ENCODE results near the gene LDB2.

Gene LDB2

GRCh38 chr4:16893141-16893651 is 5.2 kb downstream of the LDB2 start:
- DNase-seq = no peak
- H3K9me3 ChIP-seq (ENCODE audit: severe bottlenecking) = no peaks in the 10 kb centered on the region
- H3K27ac ChIP-seq = no peak overlapping the region
- H3K4me3 ChIP-seq (ENCODE audit: low read depth, low read length) = no peak overlapping the region
- no peak for TF ChIP-seq CTCF (IDR thresholded peaks at IDR 0.05; ENCODE audit: low read depth, low read length)
- H3K36me3 ChIP-seq = no peaks in the 10 kb centered on the region
- H3K27me3 ChIP-seq (ENCODE audit: insufficient read depth, low read depth, severe bottlenecking) = peaks cover 19% of the 10 kb centered on the region

DNA sequence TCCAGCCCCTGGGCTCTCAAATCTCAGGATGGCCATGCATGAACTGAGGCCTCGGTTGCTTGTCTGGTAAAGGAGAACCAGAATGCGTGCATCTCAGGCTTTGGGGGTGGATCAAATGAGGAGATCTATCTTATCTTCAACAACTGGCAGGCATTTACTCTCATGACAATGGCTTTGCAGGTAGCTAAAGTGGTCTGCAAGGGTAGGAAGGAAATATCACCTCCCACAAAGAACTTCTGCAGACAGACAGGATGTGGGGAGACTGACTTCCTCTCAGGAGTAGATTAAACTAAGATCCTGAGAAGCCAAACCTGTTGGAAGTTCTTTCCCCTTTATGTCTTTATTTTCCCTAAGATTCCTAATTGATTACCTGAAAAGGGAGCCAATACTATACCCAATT is 7.8 kb downstream of the LDB2 start:
- TF ChIP-seq CTCF (IDR thresholded peaks at IDR 0.05; ENCODE audit: low read depth, low read length) = no peak
- no peak for DNase-seq
- H3K36me3 ChIP-seq = no peaks in the 10 kb centered on the region
- H3K9me3 ChIP-seq (ENCODE audit: severe bottlenecking) = no peaks in the 10 kb centered on the region
- H3K27ac ChIP-seq = no peak overlapping the region
- no peak overlapping the region for H3K4me3 ChIP-seq (ENCODE audit: low read depth, low read length)
- H3K27me3 ChIP-seq (ENCODE audit: insufficient read depth, low read depth, severe bottlenecking) = peaks cover 16% of the 10 kb centered on the region

DNA sequence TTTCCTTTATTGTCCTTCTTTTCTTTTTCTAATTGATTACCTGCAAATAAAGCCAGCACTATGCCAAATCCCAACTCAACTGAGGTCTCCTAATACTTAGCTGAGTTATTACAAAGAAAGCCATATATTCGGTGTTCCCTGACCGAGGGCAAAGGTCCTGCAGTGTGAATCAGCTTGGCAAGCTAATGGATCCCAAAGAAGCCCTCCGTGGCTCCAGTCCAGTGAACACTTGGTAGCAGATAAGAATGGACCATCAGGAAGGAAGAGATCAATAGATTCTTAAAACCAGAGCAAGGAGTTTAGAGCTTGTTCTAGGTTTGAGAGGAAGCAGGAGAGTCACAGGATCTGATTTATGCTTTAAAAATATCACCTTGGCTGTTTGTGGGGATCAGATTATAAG is 8.5 kb downstream of the LDB2 start:
- H3K27ac ChIP-seq = no peak overlapping the region
- TF ChIP-seq CTCF (IDR thresholded peaks at IDR 0.05; ENCODE audit: low read depth, low read length) = no peak
- no peak for DNase-seq
- H3K36me3 ChIP-seq = no peaks in the 10 kb centered on the region
- no peak overlapping the region for H3K4me3 ChIP-seq (ENCODE audit: low read depth, low read length)
- H3K9me3 ChIP-seq (ENCODE audit: severe bottlenecking) = no peaks in the 10 kb centered on the region
- H3K27me3 ChIP-seq (ENCODE audit: insufficient read depth, low read depth, severe bottlenecking) = peaks cover 13% of the 10 kb centered on the region

DNA sequence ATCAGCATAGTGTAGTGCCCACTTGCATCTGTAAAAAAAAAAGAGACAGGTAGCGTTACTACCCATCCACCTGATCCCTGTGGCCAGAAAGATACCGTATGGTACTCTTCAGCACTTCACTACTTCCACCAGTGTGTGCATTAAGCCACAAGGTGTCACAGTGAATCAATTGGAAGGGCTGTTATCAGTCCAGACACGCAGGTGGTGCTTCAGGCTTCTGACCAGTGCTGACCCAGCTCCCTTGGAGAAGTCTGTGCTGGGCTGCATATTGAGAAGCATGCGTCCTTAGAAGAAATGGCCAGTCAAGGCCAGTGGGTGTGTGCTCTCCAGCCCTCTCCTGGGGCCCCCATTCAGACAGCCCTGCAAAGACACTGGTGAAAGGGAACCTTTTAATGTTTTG is 10.6 kb downstream of the LDB2 start:
- Histone ChIP-seq H3K9me3 (ENCODE audit: severe bottlenecking) (no peaks in the 10 kb centered on the region), H3K36me3 (no peaks in the 10 kb centered on the region), H3K27ac (no peak overlapping the region), H3K27me3 (ENCODE audit: insufficient read depth, low read depth, severe bottlenecking) (peaks cover 16% of the 10 kb centered on the region), H3K4me3 (ENCODE audit: low read depth, low read length) (no peak overlapping the region)
- DNase-seq = no peak
- no peak for TF ChIP-seq CTCF (IDR thresholded peaks at IDR 0.05; ENCODE audit: low read depth, low read length)

DNA sequence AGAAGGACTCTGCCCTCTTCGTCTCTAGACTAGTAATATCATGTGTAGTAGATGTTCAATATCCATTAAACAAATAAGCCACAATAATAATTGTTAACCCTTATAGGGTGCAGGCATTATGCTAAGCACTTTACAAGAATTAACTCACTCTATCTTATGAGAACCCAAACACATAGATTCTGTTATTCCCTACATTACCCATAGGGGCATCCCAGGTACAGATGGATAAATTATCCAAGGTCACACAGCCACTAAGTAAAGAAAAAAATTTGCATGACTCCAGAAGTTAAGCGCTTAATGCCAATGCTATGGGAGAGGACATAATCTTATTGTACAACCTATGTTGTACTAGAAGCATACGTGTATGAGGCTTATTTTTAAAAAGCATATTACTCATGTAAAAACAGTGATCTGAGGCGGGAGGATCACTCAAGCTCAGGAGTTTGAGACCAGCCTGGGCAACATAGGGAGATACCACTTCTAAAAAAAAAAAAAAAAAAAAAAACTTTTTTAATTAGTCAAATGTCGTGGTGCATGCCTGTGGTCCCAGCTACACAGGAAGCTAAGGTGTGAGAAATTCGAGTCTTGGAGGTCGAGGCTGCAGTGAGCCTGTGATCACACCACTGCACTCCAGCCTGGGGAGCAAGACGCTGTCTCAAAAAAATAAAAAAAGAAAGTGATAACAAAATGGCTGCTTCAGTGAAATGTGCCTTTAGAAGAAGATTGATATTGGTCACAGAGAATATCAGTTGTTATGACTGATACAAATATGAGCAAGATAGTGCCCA is 13.6 kb downstream of the LDB2 start:
- H3K36me3 ChIP-seq = no peaks in the 10 kb centered on the region
- H3K27me3 ChIP-seq (ENCODE audit: insufficient read depth, low read depth, severe bottlenecking) = peaks cover 5% of the 10 kb centered on the region
- H3K9me3 ChIP-seq (ENCODE audit: severe bottlenecking) = no peaks in the 10 kb centered on the region
- H3K27ac ChIP-seq = no peak overlapping the region
- TF ChIP-seq CTCF (IDR thresholded peaks at IDR 0.05; ENCODE audit: low read depth, low read length) = 0 out of 2 replicates have a peak, but pooled peaks have one; percentile 5
- DNase-seq = no peak
- no peak overlapping the region for H3K4me3 ChIP-seq (ENCODE audit: low read depth, low read length)
